Stimulated activated CD4-positive, alpha-beta T cell treated with anti-CD3 and anti-CD28 coated beads, Interleukin-2, amount 100 ng/mL, for 4 hours (primary cell): ENCODE measurements around the gene LIX1.
"Not testable (repeated sequence)": the region's sequence is repeated elsewhere in the genome, so short reads cannot be mapped to it uniquely, and the experiment has no call there.

Experiments used
- DNase-seq: peaks from one replicate; pipeline ENCODE4 v3.0.0-alpha.2; 2020; ENCODE audit warnings: low read depth

Gene LIX1

DNA sequence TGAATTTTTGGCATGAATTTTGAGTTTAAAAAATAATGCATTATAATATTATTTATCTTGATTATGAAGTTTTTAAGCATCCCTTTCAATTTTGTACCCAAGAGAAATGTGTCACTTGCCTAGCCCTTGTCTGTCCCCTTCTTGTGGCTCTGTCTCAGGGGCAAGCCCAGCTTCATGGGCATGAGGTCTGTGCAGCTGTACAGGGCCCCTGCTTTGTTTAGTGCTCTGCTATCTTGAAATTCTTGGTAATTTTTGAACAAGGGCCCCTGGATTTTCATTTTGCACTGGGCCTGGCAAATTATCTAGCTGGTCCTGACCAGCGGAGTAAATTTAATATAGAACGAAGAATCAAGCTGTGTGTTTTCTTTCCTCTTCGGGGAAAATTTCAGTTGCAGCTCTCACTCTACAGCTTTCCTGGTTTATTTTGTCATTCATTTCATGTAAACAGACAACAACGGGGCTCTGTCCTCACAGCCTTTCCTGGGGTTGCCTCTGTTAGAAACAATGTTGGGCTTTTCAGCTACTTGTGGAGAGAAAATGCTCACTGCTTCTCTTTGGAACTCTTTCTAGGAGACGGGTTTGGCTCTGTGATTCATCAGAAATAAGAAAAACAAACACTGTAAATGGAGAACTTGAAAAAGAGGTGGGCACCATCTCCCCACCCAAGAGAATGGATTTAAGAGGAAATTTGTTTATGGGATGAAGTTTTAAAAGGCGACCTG, 41.1 kb downstream of the LIX1 start:
- no peak for DNase-seq

DNA sequence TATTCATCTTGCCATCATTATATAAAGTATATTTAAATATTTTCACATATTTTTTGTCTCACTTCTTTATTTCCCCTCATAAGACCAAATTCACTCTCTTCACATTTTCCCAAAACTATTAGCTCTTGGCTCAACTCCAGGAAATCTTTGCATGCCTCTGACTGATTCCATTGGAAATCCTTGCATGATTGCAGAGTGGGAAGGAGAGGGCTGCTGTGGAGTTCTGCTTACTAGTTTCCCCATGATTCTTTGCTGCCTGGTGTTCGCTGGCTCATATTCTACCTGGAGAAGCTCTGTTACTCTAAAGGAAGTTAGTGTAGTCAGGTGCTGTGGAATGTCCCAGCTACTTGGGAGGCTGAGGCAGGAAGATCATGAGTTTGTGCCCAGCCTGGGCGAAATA, 41.9 kb downstream of the LIX1 start:
- no peak for DNase-seq

DNA sequence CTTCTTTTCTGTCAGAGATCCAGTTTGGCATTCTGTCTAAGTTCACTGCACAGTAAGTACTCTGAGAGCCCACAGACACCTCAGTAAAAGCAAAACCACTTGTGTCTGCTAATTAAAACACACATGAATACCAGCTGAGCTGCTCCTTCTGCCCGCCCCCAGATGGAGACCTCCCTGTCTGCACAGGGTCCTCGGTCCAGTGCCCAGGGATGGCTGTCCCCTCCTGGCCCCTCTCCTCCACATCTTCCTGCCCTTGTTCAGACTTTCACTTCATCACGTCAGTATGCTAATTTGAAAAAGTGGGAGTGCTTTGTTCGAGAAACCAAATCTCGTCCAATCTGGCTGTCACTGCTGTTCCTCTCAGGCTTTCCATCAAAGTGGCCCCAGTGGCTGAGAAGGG, 43.5 kb downstream of the LIX1 start:
- no peak for DNase-seq

DNA sequence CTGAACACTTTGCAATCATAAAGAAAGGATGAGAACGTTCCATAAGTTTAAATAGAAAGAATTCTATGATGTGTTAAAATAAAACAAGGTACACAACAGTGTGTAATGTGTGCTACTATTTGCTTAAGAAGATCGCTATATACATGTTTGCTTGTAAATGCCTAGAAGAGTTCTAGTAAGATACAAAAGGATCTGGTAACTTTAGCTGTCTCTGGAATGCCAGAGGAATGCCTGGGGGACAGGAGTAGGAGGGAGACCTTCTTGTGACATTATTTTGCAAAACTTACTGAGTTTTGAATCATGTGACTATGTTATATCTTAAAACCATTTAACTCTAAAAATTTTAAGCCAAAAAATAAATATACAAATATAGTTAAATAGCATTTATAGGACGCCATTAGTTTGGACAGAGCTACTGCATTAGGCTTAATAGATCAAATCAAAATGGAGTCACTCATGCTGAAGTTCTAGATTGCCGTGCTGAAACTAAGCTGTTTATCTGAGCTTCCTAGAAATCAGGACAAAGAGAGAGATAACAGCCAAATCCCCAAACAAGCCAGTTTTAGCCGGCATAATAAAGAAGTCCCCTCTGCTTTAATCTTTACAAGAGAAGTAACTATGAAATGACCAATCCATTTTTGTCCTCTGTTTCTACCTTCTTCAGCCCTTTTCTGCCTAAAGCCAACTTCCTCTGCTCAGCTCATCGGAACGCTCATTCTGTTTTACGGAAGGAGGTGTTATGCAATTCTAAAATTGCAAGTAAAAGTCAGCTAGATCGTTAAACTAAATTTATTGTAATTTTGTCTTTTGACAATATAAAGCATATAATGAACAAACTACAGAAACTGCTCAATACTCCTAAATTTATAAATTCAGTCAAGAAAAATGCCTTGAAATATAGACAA, 44.8 kb downstream of the LIX1 start:
- no peak for DNase-seq

DNA sequence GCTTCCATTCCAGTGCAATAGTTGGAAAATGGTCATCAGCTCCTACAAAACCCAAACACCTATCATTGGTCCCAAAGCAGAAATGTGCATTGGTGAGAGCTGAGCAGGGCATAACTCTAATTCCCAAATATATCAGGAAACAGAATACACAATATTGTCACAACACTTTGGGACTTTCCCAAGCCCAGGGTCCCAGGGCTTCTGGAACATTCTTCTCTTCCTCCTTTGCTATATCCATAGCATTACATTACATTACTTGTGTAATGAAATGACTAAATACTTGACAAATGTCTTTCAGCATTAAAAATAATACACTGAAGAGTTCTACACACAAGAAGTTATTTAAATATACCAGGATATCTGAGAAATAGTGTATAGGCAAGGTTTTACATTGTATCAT, 45.6 kb downstream of the LIX1 start:
- DNase-seq = no peak

DNA sequence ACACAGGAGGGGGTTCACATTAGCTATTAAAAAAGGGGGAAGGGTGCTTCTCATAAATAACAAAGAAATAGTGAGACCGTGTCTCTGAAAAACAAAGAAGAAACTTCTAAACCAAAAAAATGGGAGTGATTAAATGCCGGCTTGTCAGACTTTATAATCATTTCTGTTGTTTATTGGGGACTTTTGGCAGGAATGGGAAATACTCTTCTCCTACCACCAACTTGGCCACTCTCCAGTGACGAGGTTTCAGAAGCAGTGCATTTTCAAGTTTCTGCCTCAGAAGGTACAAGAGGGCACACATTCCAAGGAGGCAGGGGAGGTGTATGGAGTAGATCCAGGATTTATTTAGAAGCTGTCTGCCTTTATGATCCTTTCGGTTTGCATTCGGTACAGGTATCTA, 46.2 kb downstream of the LIX1 start:
- no peak for DNase-seq

DNA sequence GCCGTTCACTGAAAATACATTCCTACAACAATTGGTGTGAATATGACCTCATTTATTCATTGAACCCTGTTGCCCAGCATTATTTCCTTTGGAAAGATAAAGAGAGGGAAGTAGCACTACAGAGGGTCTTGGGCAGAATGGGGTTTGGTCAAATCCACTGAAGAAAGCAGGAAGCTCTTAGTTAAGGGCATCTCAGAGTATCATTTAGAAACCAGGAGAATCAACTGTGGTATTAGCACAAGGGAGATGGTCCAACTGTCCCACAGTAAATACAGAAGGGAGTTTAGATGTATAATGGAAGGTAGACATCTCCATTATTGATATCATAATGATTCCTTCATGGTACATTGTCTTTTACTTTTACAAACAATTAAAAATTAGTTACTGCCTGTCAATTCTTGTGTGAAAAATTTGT, 47.1 kb downstream of the LIX1 start:
- DNase-seq = no peak

DNA sequence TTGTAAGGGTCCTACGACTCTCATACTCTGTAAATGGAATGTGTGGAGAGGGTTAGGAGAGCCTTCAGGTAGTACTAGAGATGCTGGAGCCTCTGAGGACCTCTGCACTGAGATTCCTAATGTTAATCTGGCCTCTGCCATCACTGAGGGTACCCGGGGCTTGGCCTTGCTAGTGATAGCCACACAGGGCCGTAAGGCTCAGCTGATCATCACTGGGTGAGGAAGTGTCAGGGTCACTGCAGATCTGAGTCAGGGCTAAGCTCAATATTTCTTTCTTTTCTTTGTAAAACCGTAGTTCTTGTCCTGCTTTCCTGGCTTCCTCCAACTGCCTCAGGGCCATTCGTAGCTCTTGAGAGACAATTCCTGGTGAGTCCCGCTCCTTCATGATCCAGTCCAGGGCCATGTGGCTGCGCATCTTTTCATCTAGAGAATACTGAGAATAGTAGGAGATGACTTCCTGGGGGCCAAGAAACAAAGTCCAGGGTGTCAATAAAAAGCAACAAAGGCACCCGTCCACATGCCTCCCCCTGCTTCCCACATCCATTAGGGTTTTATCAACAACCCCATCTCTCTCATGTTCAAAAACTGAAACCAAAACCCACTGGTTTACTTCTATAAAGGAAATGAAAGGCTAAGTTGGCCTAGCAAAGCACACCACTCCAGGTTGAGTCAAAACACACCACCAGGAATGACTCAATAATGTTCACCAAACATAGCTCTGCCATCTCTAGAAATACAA, 47.7 kb downstream of the LIX1 start:
- no peak for DNase-seq

DNA sequence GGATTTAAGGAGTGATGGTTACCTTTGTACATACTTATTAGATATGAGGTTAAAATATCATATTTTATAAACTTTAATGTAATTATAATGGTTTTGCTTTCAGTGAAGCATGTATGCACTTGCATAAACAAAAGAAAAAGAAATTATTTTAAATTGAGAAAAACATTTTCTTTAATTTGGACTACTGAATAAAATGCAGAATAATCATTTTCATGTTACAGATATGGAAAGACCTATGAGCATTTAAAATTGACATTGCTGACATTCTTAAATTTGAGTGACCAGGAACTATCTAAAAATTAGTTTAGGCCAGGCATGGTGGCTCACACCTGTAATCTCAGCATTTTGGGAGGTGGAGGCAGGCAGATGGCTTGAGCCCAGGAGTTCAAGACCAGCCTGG, 49.2 kb downstream of the LIX1 start:
- DNase-seq = no peak

DNA sequence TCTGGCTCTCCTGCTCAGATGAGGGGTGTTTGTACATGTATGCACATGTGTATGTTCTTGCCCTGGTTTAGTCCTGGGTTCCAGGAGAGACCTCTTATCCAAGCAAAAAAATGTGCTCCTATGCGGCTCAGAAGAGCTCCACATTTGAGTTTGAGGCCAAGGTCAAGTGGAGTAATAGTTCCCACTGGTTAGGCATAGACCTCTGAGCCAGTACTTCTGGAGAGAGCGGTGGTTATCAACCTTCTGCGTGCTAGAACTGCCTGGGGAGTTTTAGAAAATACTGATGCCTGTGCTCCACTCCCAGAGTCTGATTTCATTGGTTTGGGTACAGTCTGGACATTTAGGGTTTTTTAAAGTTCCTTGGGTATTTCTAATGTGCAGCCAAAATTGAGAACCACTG, 51.5 kb downstream of the LIX1 start:
- DNase-seq = no peak

DNA sequence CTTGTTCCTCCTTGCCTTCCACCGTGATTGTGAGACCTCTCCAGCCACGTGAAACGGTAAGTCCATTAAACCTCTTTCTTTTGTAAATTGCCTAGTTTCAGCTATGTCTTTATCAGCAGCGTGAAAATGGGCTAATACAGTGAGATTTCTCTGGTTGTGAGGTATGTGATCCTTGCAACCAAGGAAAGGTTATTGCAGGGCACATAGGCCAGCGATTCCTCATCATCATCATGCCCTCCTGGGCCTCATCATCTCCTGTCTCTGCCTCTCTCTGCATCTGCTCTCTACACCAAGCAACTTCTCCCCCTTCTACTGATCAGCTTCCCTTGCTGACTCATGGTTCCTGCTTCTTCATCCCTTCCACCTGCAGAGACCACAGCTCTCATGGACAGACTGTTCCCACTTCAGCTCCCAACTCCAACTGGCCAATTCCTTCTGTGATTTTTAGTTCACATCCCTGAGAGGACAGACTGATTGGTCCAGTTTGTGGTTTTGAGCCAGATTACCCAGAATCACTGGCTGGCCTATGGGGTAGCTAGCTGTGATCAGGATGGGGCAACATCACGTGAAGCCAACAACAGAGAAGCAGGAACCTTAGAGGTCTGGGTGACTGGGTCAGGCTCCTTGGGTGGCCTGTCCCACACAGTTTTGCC, 53.1 kb downstream of the LIX1 start:
- DNase-seq = no peak

DNA sequence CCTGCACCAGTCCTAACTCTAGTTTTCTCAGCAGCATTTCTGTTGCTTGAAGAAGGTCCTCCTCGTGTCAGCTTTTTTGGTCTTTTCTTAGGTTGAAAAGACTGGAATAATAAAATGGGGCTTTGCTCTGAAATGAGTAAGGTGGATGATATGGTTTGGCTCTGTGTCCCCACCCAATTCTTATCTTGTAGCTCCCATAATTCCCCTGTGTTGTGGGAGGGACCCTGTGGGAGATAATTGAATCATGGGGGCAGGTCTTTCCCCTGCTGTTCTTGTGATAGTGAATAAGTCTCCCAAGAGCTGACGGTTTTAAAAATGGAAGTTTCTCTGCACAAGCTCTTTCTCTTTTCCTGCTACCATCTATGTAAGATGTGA, 53.6 kb downstream of the LIX1 start:
- DNase-seq = no peak

DNA sequence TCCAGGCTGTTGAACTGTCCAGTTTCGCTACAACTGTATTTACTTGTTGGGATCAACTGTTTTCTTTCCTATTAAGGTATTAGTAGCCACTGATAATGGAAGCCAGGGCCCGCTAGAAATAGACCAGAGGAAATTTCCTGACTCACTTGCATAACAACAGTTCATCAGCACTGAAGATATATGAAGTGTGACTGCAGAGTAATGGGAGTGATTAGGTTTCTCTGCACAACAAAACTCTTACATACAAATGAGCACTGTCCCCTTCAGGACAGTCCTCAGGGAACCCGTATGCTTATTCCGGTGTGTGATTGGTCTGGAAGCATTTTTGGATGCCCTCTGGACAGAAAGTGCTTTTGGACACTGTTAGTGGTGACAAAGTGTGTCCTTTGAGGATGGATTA, 55.3 kb downstream of the LIX1 start:
- no peak for DNase-seq

DNA sequence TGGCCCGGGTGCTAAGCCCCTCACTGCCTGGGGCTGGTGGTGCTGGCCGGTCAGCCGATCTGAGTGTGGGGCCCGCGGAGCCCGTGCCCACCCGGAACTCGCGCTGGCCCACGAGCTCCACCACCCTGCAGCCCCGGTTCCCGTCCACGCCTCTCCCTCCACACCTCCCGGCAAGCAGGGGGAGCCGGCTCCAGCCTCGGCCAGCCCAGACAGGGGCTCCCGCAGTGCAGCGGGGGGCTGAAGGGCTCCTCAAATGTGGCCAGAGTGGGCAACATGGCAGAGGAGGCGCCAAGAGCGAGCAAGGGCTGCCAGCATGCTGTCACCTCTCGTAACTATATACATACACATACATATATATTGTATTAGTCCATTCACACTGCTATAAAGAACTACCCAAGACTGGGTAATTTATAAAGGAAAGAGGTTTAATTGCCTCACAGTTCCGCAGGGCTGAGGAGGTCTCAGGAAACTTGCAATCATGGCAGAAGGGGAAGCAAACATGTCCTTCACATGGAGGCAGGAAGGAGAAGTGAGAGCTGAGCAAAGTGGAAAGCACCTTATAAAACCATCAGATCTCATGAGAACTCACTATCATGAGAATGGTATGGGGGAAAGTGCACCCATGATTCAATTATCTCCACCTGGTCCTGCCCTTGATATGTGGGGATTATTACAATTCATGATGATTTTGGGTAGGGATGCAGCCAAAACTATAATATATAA, 56.8 kb downstream of the LIX1 start:
- no peak for DNase-seq

DNA sequence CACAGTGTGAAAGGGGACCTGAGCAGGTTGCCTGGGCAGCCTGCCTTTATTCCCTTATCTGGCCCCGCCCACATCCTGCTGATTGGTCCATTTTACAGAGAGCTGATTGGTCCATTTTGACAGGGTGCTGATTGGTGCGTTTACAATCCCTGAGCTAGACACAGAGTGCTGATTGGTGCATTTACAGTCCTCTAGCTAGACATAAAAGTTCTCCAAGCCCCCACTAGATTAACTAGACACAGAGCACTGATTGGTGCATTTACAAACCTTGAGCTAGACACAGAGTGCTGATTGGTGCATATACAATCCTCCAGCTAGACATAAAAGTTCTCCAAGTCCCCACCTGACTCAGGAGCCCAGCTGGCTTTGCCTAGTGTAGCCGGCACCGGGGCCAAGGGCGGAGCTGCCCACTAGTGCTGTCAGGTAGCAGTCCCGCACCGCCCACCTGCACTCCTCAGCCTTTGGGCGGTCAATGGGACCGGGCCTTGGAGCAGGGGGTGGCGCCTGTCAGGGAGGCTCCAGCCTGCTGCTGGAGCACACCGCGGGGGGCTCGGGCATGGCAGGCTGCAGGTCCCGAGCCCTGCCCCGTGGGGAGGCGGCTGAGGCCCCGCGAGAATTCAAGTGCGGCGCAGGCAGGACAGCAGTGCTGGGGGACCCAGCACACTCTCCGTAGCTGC, 57.5 kb downstream of the LIX1 start:
- DNase-seq = not testable (repeated sequence)

DNA sequence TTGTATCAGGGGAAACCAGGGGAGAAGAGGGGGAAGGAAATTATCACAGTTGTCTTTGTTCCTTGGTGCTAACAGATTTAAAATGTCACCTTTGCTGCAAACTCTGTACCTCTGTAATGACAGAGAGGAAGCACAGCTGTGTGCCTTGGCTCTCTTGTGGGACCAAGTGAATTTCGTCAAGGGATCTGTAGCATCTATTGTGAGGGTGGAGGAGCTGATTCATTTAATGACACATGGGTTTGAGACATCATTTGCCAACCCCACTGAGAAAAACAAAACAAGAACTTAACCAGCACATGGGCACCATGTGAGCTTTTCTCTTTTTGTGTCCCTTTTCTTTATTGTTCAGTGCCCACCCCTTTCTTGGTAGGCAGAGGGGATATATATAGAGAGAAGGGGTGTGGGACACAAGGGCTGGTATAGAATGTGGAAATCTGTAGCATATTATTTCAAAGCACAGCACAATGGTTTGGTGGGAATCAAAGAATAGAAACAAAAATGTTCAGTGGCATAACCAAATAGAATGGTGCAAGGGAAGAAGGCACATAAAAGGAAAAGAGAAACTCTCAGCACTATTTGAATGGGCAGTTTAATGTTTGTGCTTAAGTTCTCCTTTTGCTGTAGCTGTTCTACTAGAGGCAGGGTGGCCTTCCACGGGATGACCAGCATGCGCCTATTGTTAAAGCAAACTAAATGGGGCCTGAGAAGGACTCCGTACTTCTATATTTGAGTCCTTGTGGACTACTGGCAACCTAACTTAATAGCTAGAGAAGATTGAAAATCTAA, 63.3 kb downstream of the LIX1 start:
- DNase-seq = no peak

DNA sequence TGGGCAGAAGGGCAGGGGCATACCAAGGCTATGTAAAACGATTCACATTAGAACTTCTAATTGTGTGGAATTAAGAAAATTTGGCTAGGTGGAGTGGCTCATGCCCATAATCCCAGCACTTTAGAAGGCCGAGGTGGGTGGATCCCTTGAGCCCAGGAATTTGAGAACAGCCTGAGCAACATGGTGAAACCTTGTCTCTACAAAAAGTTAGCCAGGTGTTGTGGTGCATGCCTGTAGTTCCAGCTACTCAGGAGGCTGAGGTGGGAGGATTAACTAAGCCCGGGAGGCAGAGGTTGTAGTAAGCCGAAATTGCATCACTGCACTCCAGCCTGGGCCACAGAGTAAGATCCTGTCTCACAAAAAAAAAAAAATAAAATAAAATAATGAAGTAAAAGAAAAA, 65.2 kb downstream of the LIX1 start:
- DNase-seq = no peak

DNA sequence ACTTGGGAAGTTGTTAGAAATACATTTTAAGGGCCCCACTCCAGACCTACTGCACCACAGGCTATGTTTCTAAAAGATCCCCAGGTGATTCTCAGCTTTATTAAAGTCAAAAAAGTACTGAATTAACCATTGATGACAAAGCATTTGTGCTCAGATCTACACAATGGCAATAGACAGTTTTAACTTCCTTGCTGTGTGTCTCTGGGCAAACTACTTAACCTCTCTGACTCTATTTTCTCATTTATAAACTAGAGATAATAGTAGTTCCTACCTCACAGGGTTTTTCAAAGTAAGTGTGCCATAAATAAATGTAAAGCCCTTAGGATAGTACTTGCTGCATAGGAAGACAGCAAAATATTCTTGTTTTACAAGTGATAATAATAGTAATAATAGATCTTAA, 66.3 kb downstream of the LIX1 start:
- no peak for DNase-seq

DNA sequence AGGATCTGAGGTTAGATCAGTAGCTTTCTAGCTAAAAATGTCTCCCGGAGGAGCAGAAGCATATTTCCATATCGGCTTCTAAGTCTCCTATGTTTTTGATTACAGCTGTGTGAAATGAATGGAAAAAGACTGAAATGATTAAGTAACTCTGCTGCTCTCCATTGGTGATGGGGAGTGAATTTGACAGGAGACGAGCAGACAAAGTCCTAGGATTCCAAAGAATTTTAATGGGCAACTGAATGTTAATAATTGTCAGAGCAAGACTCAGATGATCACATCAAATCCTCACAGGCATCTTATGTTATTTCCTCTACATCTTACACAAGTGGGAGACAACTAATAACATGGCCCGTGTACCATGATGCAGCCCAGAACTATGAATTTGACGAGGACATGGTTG, 66.8 kb downstream of the LIX1 start:
- DNase-seq = no peak

DNA sequence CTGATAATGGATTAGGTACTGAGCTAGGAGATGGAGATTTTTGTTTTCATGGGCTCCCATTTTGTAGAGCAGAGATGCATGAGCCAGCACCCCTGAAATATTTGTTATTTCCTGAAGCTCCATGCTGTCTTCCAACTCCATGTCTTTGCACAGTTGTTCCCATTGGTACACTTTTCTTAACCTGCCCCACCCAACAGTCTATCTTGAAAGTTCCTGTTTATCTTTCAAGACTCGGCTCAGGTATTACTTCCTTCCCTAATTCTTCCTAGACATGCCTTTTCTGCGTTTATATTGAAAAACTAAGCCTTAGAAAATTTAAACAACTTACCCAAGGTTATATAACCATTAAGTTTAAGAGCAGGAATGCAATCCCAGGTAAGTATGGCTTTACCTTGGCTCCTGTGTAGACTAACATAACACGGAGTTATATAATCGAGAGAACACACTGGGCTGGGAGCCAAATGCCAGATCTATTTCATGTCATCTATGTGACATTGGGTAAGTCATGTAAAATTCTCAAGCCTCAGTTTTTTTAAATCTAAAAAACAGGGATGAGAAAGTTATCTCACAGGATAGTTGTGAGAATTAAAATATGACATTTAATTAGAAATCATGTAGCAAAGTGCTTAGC, 67.4 kb downstream of the LIX1 start:
- no peak for DNase-seq
